ENCODE measurements around the gene NRXN3. TPM values are rescaled to one million over a fixed set of nuclear protein-coding genes. Genes with fewer than 3 reads are reported as not detected.

Gene NRXN3
- total and polyA plus RNA-seq, 11 donors, result 0.19 to 2.2 (median 1.1) TPM

DNA sequence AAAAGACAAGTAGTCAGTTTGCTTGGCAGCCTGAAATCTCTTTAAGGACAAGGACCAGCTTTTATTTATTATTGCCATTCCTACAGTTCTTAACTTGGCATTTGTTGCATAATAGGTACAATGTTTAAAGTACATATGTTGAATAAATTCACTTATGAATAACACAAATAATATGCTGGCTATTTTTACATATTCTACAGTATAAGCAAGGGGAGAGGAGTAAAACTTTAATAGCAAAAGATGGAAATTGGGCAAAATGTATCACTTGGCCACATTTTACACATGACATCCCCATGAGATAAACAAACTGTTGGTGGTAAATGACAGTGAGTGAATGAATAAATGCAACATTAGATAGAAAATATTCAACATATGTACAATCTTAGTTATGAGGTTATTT is 1708.1 kb downstream of the NRXN3 start:
- no peaks in the 10 kb centered on the region for H3K27me3 ChIP-seq
- H3K36me3 ChIP-seq, result no peaks in the 10 kb centered on the region
- no peaks in the 10 kb centered on the region for H3K9me3 ChIP-seq
- no peak overlapping the region for H3K27ac ChIP-seq
- TF ChIP-seq POLR2A (IDR thresholded peaks at IDR 0.05) (no peak), CTCF (IDR thresholded peaks at IDR 0.05) (no peak)
- no peak for DNase-seq
- intact Hi-C loops (cut with DNase I), result no loop called here
- H3K4me1 ChIP-seq, result no peaks in the 10 kb centered on the region
- no peak for ATAC-seq
- no peak overlapping the region for H3K4me3 ChIP-seq

DNA sequence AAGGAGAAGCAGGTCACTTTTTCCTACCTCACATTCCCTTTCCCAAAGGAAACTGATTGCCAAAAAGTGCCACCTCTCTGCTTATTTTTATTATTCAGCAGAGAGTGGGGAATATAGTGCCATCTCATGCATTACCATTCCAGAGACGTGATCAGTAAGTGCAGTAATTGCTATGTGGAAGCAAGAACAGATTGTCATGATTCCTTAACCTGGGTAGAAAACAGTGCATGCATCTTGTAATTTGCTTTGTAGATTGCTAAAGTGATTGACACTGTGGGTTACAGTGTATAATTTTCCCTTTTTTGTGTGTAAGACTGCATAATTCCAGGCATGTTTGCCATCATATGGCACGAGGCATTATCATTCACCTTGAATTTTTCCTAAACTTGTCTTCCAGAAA is 1708.6 kb downstream of the NRXN3 start:
- Histone ChIP-seq H3K36me3 (no peaks in the 10 kb centered on the region), H3K9me3 (no peaks in the 10 kb centered on the region), H3K4me3 (no peak overlapping the region), H3K27ac (no peak overlapping the region), H3K27me3 (no peaks in the 10 kb centered on the region), H3K4me1 (no peaks in the 10 kb centered on the region)
- ATAC-seq (no peak), DNase-seq (no peak)
- TF ChIP-seq POLR2A (IDR thresholded peaks at IDR 0.05) (no peak), CTCF (IDR thresholded peaks at IDR 0.05) (no peak)
- WGBS, 4 donors, result 82 to 88% (median 85%) methylated on average over 2 of the region's 2 CpGs
- intact Hi-C loops (cut with DNase I), result no loop called here

DNA sequence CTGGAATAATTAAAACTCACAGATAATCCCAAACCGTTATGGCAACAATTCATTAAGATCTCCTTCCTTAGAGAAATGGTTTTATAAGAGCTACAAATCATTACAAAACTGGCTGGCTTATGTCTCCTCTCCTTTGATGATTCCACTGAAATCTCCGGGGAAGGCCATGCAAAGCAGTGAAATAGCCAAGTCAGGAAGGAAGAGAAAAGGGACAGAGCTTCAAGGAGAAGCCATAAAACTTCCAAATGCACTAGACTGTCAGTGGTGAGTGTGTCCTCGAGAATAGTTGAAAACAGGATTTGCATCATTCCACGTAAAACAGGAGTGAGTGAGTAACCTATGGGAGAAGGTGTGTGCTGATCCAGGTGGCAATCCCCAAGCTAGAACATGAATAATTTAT is 1711.1 kb downstream of the NRXN3 start:
- H3K27ac ChIP-seq, result no peak overlapping the region
- WGBS, 4 donors, result 50 to 63% (median 59%) methylated on average over 4 of the region's 4 CpGs
- TF ChIP-seq CTCF (IDR thresholded peaks at IDR 0.05) (no peak), POLR2A (IDR thresholded peaks at IDR 0.05) (no peak)
- intact Hi-C loops (cut with DNase I), result no loop called here
- H3K27me3 ChIP-seq, result no peaks in the 10 kb centered on the region
- no peaks in the 10 kb centered on the region for H3K9me3 ChIP-seq
- H3K36me3 ChIP-seq, result no peaks in the 10 kb centered on the region
- no peak overlapping the region for H3K4me3 ChIP-seq
- DNase-seq (no peak), ATAC-seq (no peak)
- no peaks in the 10 kb centered on the region for H3K4me1 ChIP-seq

GRCh38 chr14:79890527-79890926 is 1720.4 kb downstream of the NRXN3 start:
- no peaks in the 10 kb centered on the region for H3K4me1 ChIP-seq
- H3K4me3 ChIP-seq, result no peak overlapping the region
- H3K27me3 ChIP-seq, result no peaks in the 10 kb centered on the region
- WGBS, 4 donors, result 79 to 81% (median 80%) methylated on average over 4 of the region's 4 CpGs
- TF ChIP-seq CTCF (IDR thresholded peaks at IDR 0.05), result no peak
- no peak for TF ChIP-seq POLR2A (IDR thresholded peaks at IDR 0.05)
- H3K27ac ChIP-seq, result no peak overlapping the region
- ATAC-seq (no peak), DNase-seq (no peak)
- intact Hi-C loops (cut with DNase I), result no loop called here
- no peaks in the 10 kb centered on the region for H3K36me3 ChIP-seq
- no peaks in the 10 kb centered on the region for H3K9me3 ChIP-seq

Data from heart left ventricle (tissue), 16 donors.